OCI-LY1 (cell line): ENCODE data around the gene CARM1.

Experiments used
- CTCF ChIP-seq: fragments of 200-600 bp; sonication (generic), shearing (Covaris generic); IDR thresholded peaks from 2 replicates; pipeline ENCODE4 v1.5.1; 2017; ENCODE audit warnings: mild to moderate bottlenecking, antibody characterized with exemption, low read length, moderate library complexity, mixed read lengths
- EZH2 ChIP-seq: fragments of 200-600 bp; sonication (generic), shearing (Covaris generic); IDR thresholded peaks from 2 replicates; pipeline ENCODE4 v1.8.0; 2017; ENCODE audit warnings: borderline replicate concordance, mixed run types, mild to moderate bottlenecking, antibody characterized with exemption, low read length, moderate library complexity, mixed read lengths

- TF ChIP-seq EZH2: no peak
- TF ChIP-seq CTCF: no peak
Measured at GRCh38 chr19:10891405-10892086, 20.2 kb downstream of the CARM1 start.
